HepG2 (cell line): Measurements from ENCODE around the gene SLC4A7. TPM values are rescaled to one million over a fixed set of nuclear protein-coding genes. Genes with fewer than 3 reads are reported as not detected.

ENCODE experiments used
- ATAC-seq: fragments of 200-7000 bp; cut with Tn5 transposase; 3 replicates; pipeline ENCODE4 v1.9.1; 2020; ENCODE audit warnings: mild to moderate bottlenecking, moderate library complexity
- BruUV-seq: library from RNA; stranded (reverse); fragments of 400-500 nt; replicated peaks from 2 replicates; lab custom pipeline; 2021; lab: Mats Ljungman, UMichigan
- CTCF ChIA-PET: fragments of 300-600 bp; formaldehyde crosslinking; extraction: SDS; loops from one replicate; lab custom pipeline; 2021; ENCODE audit warnings: low total read pairs, inconsistent platforms, low intra/inter-chr PET ratio; lab: Yijun Ruan, JAX
- POLR2A ChIA-PET: fragments of 350-600 bp; sonication (Branson Sonifier 250); formaldehyde crosslinking; loops from one replicate; lab custom pipeline; 2020; ENCODE audit warnings: antibody characterized with exemption, inconsistent platforms; lab: Yijun Ruan, JAX
- DNase-seq: peaks from one replicate; pipeline ENCODE4 v3.0.0-alpha.2; 2015; ENCODE audit warnings: low spot score
- FAIRE-seq: peaks from 3 replicates; lab custom pipeline; 2011; peaks lifted over from hg19 to GRCh38; lab: Jason Lieb, UNC
- H2AFZ ChIP-seq: one replicate; pipeline ENCODE4 v1.6.1; 2011; ENCODE audit warnings: low read length, inconsistent platforms
- H3K27ac ChIP-seq: fragments of 300-600 bp; 3 replicates; pipeline ENCODE4 v1.8.0; 2011; ENCODE audit warnings: mixed run types, mild to moderate bottlenecking, mixed read lengths, low read length, inconsistent platforms; ENCODE audit not compliant: insufficient read depth; ENCODE audit errors: extremely low read length
- H3K27me3 ChIP-seq, 2 experiments: fragments of 200-600 bp in 1 of 2; 2 replicates in 1 of 2; 3 replicates in 1 of 2; pipeline versions ENCODE4 v1.6.0 to v1.8.0; 2011; ENCODE audit warnings: low read length in 2 of 2, mild to moderate bottlenecking in 2 of 2, moderate library complexity in 2 of 2, inconsistent platforms in 1 of 2; ENCODE audit not compliant: insufficient read depth in 2 of 2, control insufficient read depth in 1 of 2
- H3K36me3 ChIP-seq, 2 experiments: fragments of 200-600 bp in 1 of 2; replicated peaks in 1 of 2; 2 replicates in 1 of 2; 3 replicates in 1 of 2; pipeline versions ENCODE4 v1.5.1 to v1.8.0; 2011; ENCODE audit warnings: low read length in 2 of 2, inconsistent platforms in 1 of 2; ENCODE audit not compliant: insufficient read depth in 2 of 2, control insufficient read depth in 1 of 2
- H3K4me1 ChIP-seq: 2 replicates; pipeline ENCODE4 v1.5.1; 2012; ENCODE audit warnings: low read length, inconsistent platforms; ENCODE audit not compliant: insufficient read depth
- H3K4me2 ChIP-seq: 2 replicates; pipeline ENCODE4 v1.6.0; 2011; ENCODE audit warnings: low read depth, low read length, inconsistent platforms
- H3K4me3 ChIP-seq, 3 experiments: fragments of 200-600 bp in 1 of 3; sonication (generic), shearing (Covaris generic) in 1 of 3; replicated peaks in 1 of 3; 2 replicates each; pipeline ENCODE4 v1.5.1; 2011 to 2016; ENCODE audit warnings: low read length in 3 of 3, inconsistent platforms in 2 of 3, low read depth in 2 of 3, mild to moderate bottlenecking in 2 of 3, control low read depth in 1 of 3, mixed read lengths in 1 of 3; ENCODE audit not compliant: insufficient read depth in 1 of 3
- H3K79me2 ChIP-seq: one replicate; pipeline ENCODE4 v1.6.1; 2011; ENCODE audit warnings: low read length, inconsistent platforms; ENCODE audit not compliant: insufficient read depth
- H3K9ac ChIP-seq: 2 replicates; pipeline ENCODE4 v1.6.0; 2011; ENCODE audit warnings: mild to moderate bottlenecking, low read depth, low read length, inconsistent platforms; ENCODE audit not compliant: insufficient read depth
- H3K9me3 ChIP-seq: 2 replicates; pipeline ENCODE4 v1.5.1; 2012; ENCODE audit warnings: mild to moderate bottlenecking, low read length
- H4K20me1 ChIP-seq: 2 replicates; pipeline ENCODE4 v1.6.0; 2011; ENCODE audit warnings: inconsistent platforms, mild to moderate bottlenecking, low read length, moderate library complexity; ENCODE audit not compliant: insufficient read depth
- FOXK1 ChIP-seq: sonication (generic); formaldehyde crosslinking; IDR thresholded peaks from 2 replicates; pipeline ENCODE4 v1.4.0; 2020; ENCODE audit warnings: low read depth, missing genetic modification reagents, borderline replicate concordance
- GMEB2 ChIP-seq: IDR thresholded peaks from 2 replicates; pipeline ENCODE4 v1.6.1; 2016; ENCODE audit warnings: missing biosample characterization, missing genetic modification reagents, low read depth
- HNRNPL ChIP-seq: fragments of 200-400 bp; formaldehyde crosslinking; IDR thresholded peaks from 2 replicates; pipeline ENCODE4 v1.6.1; 2017; ENCODE audit warnings: mild to moderate bottlenecking, low read depth, low read length
- IRF9 ChIP-seq: sonication (generic); formaldehyde crosslinking; IDR thresholded peaks from 2 replicates; pipeline ENCODE4 v1.8.0; 2022; ENCODE audit warnings: missing genetic modification reagents, mild to moderate bottlenecking, borderline replicate concordance
- KLF6 ChIP-seq: IDR thresholded peaks from 2 replicates; pipeline ENCODE4 v1.8.0; 2016; ENCODE audit warnings: missing biosample characterization, missing genetic modification reagents
- MED8 ChIP-seq: sonication (generic); formaldehyde crosslinking; IDR thresholded peaks from 2 replicates; pipeline ENCODE4 v1.8.1; 2023; ENCODE audit warnings: mild to moderate bottlenecking, missing genetic modification reagents; ENCODE audit not compliant: insufficient replicate concordance
- MYC ChIP-seq: sonication (generic); formaldehyde crosslinking; IDR thresholded peaks from 2 replicates; pipeline ENCODE4 v1.9.0; 2021; ENCODE audit warnings: missing genetic modification reagents, borderline replicate concordance
- ONECUT2 ChIP-seq: sonication (generic); formaldehyde crosslinking; IDR thresholded peaks from 2 replicates; pipeline ENCODE4 v1.4.0; 2020; ENCODE audit warnings: missing genetic modification reagents
- RCOR2 ChIP-seq: IDR thresholded peaks from 2 replicates; pipeline ENCODE4 v1.6.1; 2016; ENCODE audit warnings: missing biosample characterization, missing genetic modification reagents
- SOX13 ChIP-seq, 3 experiments: fragments of 450-650 bp in 1 of 3; sonication (generic) in 1 of 3; formaldehyde crosslinking in 1 of 3; IDR thresholded peaks in 2 of 3; conservative IDR thresholded peaks in 1 of 3; 2 replicates each; pipeline versions ENCODE4 v1.5.0 to v1.6.1; 2016 to 2020; ENCODE audit warnings: antibody characterized with exemption in 1 of 3, mild to moderate bottlenecking in 1 of 3, missing compliant biosample characterization in 1 of 3, missing genetic modification reagents in 1 of 3, moderate library complexity in 1 of 3
- TRIM24 ChIP-seq: sonication (generic); formaldehyde crosslinking; IDR thresholded peaks from 2 replicates; pipeline ENCODE4 v1.8.0; 2022; ENCODE audit warnings: mild to moderate bottlenecking, missing genetic modification reagents
- UBTF ChIP-seq: sonication (generic); formaldehyde crosslinking; IDR thresholded peaks from 2 replicates; pipeline ENCODE4 v1.4.0; 2020; ENCODE audit warnings: mild to moderate bottlenecking, missing genetic modification reagents
- ZBTB10 ChIP-seq: sonication (generic); formaldehyde crosslinking; IDR thresholded peaks from 2 replicates; pipeline ENCODE4 v1.4.0; 2020; ENCODE audit warnings: missing genetic modification reagents, borderline replicate concordance
- ZNF20 ChIP-seq: sonication (generic); formaldehyde crosslinking; IDR thresholded peaks from 2 replicates; pipeline ENCODE4 v1.4.0; 2020; ENCODE audit warnings: mild to moderate bottlenecking, moderate library complexity, missing genetic modification reagents
- ZNF670 ChIP-seq: sonication (generic); formaldehyde crosslinking; IDR thresholded peaks from 2 replicates; pipeline ENCODE4 v1.8.0; 2022; ENCODE audit warnings: mild to moderate bottlenecking, missing genetic modification reagents, borderline replicate concordance
- WGBS: methylation state at CpG from one replicate; pipeline ENCODE4 v1.1.6; 2017; ENCODE audit warnings: low lambda C conversion rate; 5-methylcytosine and 5-hydroxymethylcytosine counted together
- in situ Hi-C: cut with HindIII; loops from 2 replicates; pipeline ENCODE4 v1.10.0; 2017; ENCODE audit warnings: low pct_unique_long_range_greater_than_20kb; ENCODE audit not compliant: extremely low pct_ligation_motif_present
- intact Hi-C: fragments of 100-400 bp; cut with micrococcal nuclease; formaldehyde crosslinking; loops from one replicate; pipeline ENCODE4 v1.10.0; 2022; ENCODE audit not compliant: unreplicated experiment
- polyA plus RNA-seq, 8 experiments: library from polyadenylated mRNA; depleted of rRNA in 3 of 8; stranded (reverse) in 7 of 8; unstranded in 1 of 8; fragments of >200 nt; fragmentation: Illumina TruSeq in 4 of 8; extraction: Trizol in 4 of 8; gene quantifications; 2 replicates each; pipeline versions ENCODE4 v1.2.1 to v1.2.3, GENCODE V29; 2011 to 2016; ENCODE audit warnings: low read depth in 4 of 8, missing spikeins in 1 of 8, mixed read lengths in 1 of 8; ENCODE audit not compliant: insufficient read depth in 1 of 8
- total RNA-seq, 5 experiments: library from RNA; depleted of rRNA; stranded (reverse); fragments of >200 nt; fragmentation: Illumina TruSeq; extraction: Trizol; gene quantifications; 2 replicates each; pipeline ENCODE4 v1.2.3, GENCODE V29; 2016; ENCODE audit warnings: low read depth in 1 of 5

Gene SLC4A7
- total and polyA plus RNA-seq, 2 of the 13 experiments (the other 11 are each of a cell fraction or from before 2014, with no cell fraction given), result 16.4 to 43.8 TPM

GRCh38 chr3:27366062-27366591, 118.1 kb downstream of the SLC4A7 start:
- Histone ChIP-seq H3K9ac (peak overlapping the region; percentile 39; the same call in 1 of the 2 replicates), H3K27me3 (no peaks in the 10 kb centered on the region), H3K4me2 (peak overlapping the region; percentile 57), H4K20me1 (no peaks in the 10 kb centered on the region), H3K79me2 (peaks cover 4% of the 10 kb centered on the region), H3K4me1 (peaks cover 81% of the 10 kb centered on the region), H3K9me3 (no peaks in the 10 kb centered on the region), H2AFZ (no peak overlapping the region), H3K36me3 (no peaks in the 10 kb centered on the region), H3K27ac (peak overlapping the region; percentile 74), H3K4me3 (no peak overlapping the region; a peak in 1 of 6 replicates)
- DNase-seq (peak; percentile 93), FAIRE-seq (peak; percentile 87), ATAC-seq (peak; percentile 78)
- WGBS, result 0% methylated on average over 1 of the region's 1 CpG
- CTCF ChIA-PET, result no interaction called here
- intact Hi-C loops (no loop called here), in situ Hi-C loops (no loop called here)
- no TSS peak for BruUV-seq
- POLR2A ChIA-PET, result interaction anchor here (1.1 to 1.4 kb wide), 2 partner anchors 8 to 9 kb away, joined by 3 to 4 read pairs; no protein-coding TSS in a partner anchor
- TF ChIP-seq SOX13 (IDR thresholded peaks at IDR 0.05) (peak; percentile 46; the same call in 1 of the 2 replicates), SOX13 (CRISPR knock-in tag; conservative IDR thresholded peaks at IDR 0.05 in 1 of 2, IDR thresholded peaks at IDR 0.05 in 1 of 2) (peak in 1 of 2 experiments; percentile 84; a peak in 2 of 4 replicates), ZNF670 (no peak), FOXK1 (CRISPR knock-in tag) (0 out of 2 replicates have a peak, but pooled peaks have one; percentile 25), UBTF (CRISPR knock-in tag) (peak; percentile 53; the same call in 1 of the 2 replicates), KLF6 (CRISPR knock-in tag) (no peak), ZNF20 (no peak), HNRNPL (no peak), ZBTB10 (peak; percentile 94), TRIM24 (CRISPR knock-in tag) (no peak), GMEB2 (CRISPR knock-in tag) (no peak), ONECUT2 (CRISPR knock-in tag) (0 out of 2 replicates have a peak, but pooled peaks have one; percentile 60), RCOR2 (CRISPR knock-in tag) (peak; percentile 98), IRF9 (CRISPR knock-in tag) (no peak), MYC (no peak), MED8 (peak; percentile 22)
